Measurements from ENCODE around the gene LDLRAD4. TPM values are rescaled to one million over a fixed set of nuclear protein-coding genes. Genes with fewer than 3 reads are reported as not detected.

LDLRAD4 gene
- polyA plus RNA-seq, 1 of the 3 experiments (the other 2 are of a cell fraction) = 0.16 TPM

DNA sequence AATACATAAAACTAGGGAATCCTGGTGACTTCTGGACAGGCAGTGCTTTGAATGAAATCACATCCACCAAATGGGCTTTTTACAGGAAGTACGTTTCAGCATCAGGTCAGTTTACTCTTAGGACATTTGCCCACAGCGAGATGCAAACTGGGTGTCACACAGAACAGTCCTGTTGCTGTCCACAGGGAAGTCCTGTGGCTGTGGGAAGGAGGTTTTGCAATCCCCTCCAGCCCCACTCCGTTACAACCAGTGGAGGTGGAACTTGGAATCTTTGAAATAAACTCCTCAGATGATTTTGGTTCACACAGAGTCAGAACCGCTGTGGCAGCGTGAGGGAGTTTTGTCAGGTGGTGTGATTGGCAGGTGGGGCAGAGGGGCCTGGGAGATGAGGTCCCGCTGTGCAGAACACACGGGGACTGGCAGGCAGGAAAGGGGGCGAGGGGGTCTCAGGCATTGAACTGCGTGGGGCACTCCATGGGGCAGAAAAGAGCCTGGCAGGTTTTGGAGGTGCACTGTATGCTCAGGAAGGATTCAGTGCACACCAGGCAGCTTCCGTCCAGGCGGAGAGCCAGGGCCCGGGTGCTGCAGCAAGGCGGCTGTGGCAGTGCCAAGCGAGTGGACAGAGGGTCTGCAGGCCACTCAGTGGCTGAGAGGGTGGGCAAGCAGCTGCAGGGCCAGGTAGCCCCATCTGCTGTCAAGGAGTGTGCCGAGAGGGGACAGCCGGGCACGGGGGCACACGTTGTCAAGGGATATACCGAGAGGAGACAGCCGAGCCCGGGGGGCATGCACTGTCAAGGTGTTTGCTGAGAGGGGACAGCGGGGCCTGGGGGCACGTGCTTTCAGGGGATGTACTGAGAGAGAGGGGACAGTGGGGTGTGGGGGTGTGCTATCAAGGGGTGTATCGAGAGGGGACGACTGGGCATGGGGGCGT lies 148.7 kb downstream of the LDLRAD4 start:
- WGBS (ENCODE audit: low lambda C conversion rate) = 68% methylated on average over 21 of the region's 26 CpGs
- ChIA-PET POLR2A (no interaction called here), CTCF (no interaction called here)
- TF ChIP-seq, protein P1, sequence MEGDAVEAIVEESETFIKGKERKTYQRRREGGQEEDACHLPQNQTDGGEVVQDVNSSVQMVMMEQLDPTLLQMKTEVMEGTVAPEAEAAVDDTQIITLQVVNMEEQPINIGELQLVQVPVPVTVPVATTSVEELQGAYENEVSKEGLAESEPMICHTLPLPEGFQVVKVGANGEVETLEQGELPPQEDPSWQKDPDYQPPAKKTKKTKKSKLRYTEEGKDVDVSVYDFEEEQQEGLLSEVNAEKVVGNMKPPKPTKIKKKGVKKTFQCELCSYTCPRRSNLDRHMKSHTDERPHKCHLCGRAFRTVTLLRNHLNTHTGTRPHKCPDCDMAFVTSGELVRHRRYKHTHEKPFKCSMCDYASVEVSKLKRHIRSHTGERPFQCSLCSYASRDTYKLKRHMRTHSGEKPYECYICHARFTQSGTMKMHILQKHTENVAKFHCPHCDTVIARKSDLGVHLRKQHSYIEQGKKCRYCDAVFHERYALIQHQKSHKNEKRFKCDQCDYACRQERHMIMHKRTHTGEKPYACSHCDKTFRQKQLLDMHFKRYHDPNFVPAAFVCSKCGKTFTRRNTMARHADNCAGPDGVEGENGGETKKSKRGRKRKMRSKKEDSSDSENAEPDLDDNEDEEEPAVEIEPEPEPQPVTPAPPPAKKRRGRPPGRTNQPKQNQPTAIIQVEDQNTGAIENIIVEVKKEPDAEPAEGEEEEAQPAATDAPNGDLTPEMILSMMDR (IDR thresholded peaks at IDR 0.05) = no peak
- no peak for TF ChIP-seq JUND (IDR thresholded peaks at IDR 0.05)
- Histone ChIP-seq H3K36me3 (replicated peaks in 1 of 2; ENCODE audit: control insufficient read depth in 1 of 2, insufficient read depth in 2 of 2, low read length in 1 of 2) (no peaks in the 10 kb centered on the region), H2AFZ (ENCODE audit: low read depth) (no peak overlapping the region), H3K9me2 (no peaks in the 10 kb centered on the region), H3F3A (replicated peaks; ENCODE audit: insufficient read depth) (no peaks in the 10 kb centered on the region), H3K9ac (no peak overlapping the region), H3K4me2 (no peak overlapping the region), H3K27me3 (ENCODE audit: insufficient read depth) (no peaks in the 10 kb centered on the region), H3K4me3 (ENCODE audit: low read depth in 2 of 2, low read length in 1 of 2) (no peak overlapping the region), H4K20me1 (ENCODE audit: insufficient read depth) (no peaks in the 10 kb centered on the region), H3K9me3 (no peaks in the 10 kb centered on the region), H3K79me2 (ENCODE audit: insufficient read depth) (no peaks in the 10 kb centered on the region), H3K4me1 (ENCODE audit: control insufficient read depth in 1 of 2, insufficient read depth in 2 of 2, low read depth in 1 of 2, low read length in 1 of 2) (peaks cover 0 to 20% of the 10 kb centered on the region in 2 experiments; a peak in 2 of 4 replicates), H3K27ac (ENCODE audit: low read depth in 2 of 2, low read length in 1 of 2) (no peak overlapping the region)
- no peak for DNase-seq

DNA sequence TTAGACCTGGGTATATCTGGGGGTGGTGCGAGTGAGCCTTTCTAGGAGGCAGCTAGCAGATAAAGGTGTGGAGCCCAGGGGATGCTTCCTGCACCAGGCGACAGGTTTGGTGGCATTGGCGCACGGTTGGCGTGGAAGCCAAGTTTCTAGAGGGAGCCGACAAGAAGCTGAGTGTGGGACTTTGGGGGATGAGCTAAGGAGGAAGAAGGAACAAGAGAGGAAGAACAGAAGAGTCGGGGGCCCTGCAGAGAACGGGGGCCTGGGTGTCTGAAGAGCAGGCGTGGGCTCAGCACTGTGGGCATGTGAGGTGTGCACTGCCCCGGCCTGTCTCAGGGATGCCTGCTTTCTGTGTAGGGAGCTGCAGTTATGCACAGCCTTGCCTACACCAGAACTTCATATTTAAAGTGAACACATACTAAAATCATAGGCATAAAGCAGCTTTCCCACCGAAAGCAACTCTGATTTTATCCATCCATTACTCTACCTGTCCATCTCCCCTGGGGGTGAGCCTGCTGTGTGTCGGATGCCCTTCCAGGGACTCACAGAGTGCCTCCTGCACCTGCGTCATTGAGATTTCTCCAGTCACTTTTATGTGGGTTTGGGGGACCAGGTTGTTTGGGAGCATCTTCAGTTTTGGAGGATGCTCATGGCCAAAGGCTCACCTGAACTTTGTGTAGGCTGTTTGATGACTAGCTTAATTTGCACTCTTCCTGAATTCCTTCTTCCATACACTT lies 149.7 kb downstream of the LDLRAD4 start:
- H2AFZ ChIP-seq (ENCODE audit: low read depth) = no peak overlapping the region
- no peaks in the 10 kb centered on the region for H3K9me2 ChIP-seq
- H4K20me1 ChIP-seq (ENCODE audit: insufficient read depth) = no peaks in the 10 kb centered on the region
- H3K4me2 ChIP-seq = no peak overlapping the region
- no peak overlapping the region for H3K27ac ChIP-seq (ENCODE audit: low read depth in 2 of 2, low read length in 1 of 2)
- H3K9ac ChIP-seq = no peak overlapping the region
- WGBS (ENCODE audit: low lambda C conversion rate) = 75% methylated on average over 13 of the region's 13 CpGs
- TF ChIP-seq EZH2phosphoT487 (IDR thresholded peaks at IDR 0.05; ENCODE audit: borderline replicate concordance, low read depth) (no peak), TAF1 (IDR thresholded peaks at IDR 0.05; ENCODE audit: borderline replicate concordance, low read depth, low read length) (no peak), EP300 (IDR thresholded peaks at IDR 0.05; ENCODE audit: borderline replicate concordance in 1 of 2, low read depth in 1 of 2, low read length in 1 of 2) (no peak), SMC3 (IDR thresholded peaks at IDR 0.05; ENCODE audit: low read depth, low read length) (no peak), MXI1 (IDR thresholded peaks at IDR 0.05; ENCODE audit: low read depth, low read length) (no peak)
- H3K9me3 ChIP-seq = no peaks in the 10 kb centered on the region
- H3F3A ChIP-seq (replicated peaks; ENCODE audit: insufficient read depth) = no peaks in the 10 kb centered on the region
- no peaks in the 10 kb centered on the region for H3K79me2 ChIP-seq (ENCODE audit: insufficient read depth)
- CTCF ChIA-PET = no interaction called here
- no peak overlapping the region for H3K4me3 ChIP-seq (ENCODE audit: low read depth in 2 of 2, low read length in 1 of 2)
- H3K36me3 ChIP-seq (replicated peaks in 1 of 2; ENCODE audit: control insufficient read depth in 1 of 2, insufficient read depth in 2 of 2, low read length in 1 of 2) = no peaks in the 10 kb centered on the region
- H3K4me1 ChIP-seq (ENCODE audit: control insufficient read depth in 1 of 2, insufficient read depth in 2 of 2, low read depth in 1 of 2, low read length in 1 of 2) = peaks cover 0 to 27% of the 10 kb centered on the region in 2 experiments; a peak in 2 of 4 replicates
- POLR2A ChIA-PET = no interaction called here
- DNase-seq = no peak
- H3K27me3 ChIP-seq (ENCODE audit: insufficient read depth) = no peaks in the 10 kb centered on the region

All from SK-N-SH (cell line).